ENCODE measurements around the gene SNAP25.

SNAP25 gene

DNA sequence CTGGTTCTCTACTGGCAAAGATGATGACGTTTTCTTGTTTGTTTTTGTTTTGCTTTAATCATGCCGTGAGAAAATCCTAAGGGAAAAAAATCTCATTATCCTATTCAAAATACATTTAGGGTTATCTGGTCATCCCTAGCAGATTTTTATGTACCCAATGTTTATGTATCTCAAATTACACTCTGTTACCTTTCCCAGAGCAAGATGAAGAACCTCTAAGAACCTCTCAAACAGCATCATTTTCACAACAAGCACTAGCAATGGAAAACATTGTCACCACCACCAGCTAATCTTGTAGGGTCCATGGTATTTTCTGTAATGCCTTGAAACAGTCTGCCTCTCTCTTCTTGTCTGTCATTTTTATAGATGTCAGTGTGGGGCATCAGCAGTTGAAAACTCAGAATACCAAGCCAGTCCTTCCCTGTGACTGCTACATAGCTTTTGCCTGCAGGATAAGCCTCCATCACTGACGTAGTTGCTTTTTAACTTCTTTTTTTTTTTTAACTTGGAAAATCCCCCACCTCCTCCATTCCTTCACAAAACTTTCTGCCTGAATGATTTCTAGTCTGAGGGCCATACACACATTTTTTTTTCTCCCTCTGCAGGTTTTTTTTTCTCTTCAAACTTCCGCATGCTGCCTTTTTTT is 2.4 kb upstream of the SNAP25 start:
- no peak for DNase-seq (ENCODE audit: low read depth in 2 of 2)

- no peak for DNase-seq (ENCODE audit: low read depth in 2 of 2)
These were observed 764 bp upstream of the SNAP25 start for GRCh38 chr20:10217721-10218410.

DNA sequence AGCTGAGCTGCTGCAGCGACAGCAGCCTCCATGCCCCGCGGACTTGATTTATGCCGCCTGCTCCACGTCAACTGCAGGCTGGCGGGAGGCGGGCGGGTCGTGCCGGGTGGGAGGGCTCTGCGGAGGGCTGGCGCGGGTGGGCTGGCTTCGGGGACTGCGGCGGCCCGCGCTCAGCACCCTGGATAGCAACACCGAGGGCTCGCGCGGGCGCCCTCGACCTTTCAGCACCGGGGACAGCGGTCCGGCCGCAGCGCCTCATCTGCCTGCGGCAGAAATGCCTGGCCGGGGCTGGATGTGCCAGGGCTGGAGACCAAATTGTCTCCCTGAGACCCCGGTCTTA is 792 bp downstream of the SNAP25 start:
- peak in 1 of 2 donors; percentile 29 for DNase-seq (ENCODE audit: low read depth in 2 of 2)

- DNase-seq (ENCODE audit: low read depth in 2 of 2): no peak
These were observed 1.5 kb downstream of the SNAP25 start for GRCh38 chr20:10219993-10220750.

DNA sequence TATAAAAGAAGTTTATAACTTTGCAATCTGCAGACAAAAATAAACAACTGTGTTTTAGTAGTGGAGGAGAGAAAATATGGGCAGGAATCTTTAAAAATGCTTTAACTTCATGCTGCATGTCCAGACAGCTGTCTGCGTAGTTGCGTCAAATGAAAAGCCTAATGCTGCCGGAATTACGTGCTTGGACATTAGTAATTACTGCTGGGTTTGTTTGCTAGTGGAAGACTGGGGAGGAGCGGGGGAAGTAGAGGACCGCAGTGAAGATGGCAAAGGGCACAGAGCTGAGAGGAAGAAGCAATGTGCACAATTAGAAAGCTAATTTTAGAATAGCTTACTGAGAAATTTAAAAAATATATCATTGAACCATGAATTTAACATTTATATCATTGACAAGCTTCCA is 2.4 kb downstream of the SNAP25 start:
- DNase-seq (ENCODE audit: low read depth in 2 of 2): no peak

DNA sequence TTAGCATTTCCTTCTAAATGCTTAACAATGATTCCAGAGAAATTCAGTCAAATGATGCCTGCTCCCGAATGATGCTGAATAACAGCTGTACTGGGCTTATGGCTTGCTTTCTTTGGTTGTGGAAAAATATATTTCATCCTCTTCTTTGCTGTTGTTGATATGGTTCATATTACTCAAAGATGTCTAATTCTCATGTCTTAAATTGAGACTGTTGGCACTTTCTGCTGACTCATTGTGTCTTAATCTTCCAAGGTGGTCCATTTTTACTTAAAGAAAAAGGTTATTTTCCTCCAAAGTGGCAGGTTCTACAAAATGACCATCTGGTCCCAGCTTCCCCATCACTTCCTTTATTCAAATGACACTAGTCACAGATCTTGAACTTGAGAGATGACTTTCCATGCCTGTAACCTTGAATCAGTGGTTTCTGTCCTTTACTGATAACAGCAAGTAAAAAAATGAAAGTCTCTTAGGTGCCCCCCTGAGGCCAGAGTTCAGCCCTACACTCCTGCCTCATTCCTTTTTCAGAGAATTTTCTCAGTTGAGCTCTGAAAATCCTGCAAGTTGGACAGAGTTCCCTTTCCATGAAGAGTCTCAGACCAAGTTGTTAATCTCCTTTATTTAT is 6.9 kb downstream of the SNAP25 start:
- no peak for DNase-seq (ENCODE audit: low read depth in 2 of 2)

GRCh38 chr20:10228330-10228729 is 9.7 kb downstream of the SNAP25 start:
- DNase-seq (ENCODE audit: low read depth in 2 of 2): no peak

- DNase-seq (ENCODE audit: low read depth in 2 of 2): no peak
These were observed 12.7 kb downstream of the SNAP25 start for GRCh38 chr20:10231290-10231689.

DNA sequence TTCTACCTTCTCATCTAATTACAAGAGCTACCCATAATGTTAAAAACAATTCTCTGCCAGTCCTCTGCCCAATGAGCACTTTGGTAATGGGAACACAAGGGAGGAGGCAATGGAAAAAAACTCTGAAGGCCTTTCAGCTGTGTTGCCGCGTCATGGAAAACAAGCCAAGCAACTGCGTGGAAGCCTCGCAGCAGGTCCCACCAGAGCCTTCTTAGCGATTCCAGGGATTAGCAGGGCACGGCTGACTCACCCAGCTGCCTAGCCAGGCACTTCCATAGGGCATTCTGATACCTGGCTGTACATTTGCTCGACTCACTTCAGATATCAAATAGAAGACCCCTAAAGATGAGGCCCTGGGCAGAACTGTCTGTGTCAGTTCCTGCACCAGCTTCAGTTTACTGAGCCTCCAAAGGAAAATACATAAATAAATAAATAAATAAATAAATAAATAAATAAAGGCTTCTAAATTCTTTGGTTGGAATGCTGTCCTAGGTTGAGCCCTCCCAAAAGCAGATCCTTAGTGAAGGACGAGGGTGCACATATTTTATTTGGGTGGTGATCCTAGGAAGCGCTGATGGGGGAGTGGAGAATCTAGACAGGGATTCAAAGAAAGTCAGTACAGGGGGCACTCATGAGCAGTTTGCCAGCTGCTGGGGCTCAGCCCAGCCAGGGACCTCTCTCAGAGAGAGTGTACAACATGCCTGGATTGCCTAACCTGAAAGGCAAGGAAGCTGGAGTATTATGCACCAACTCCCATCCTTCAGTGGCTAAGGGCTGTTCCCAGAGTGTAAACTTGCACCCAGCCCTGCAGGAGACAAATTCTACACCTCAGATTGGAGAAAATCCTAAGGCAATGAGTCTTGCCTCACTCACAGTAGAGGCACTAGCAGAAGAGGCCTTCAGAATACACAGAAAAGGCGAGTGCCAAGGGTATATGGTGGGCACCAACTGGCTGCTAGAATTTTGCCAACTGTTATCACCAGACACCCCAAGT is 18.2 kb downstream of the SNAP25 start:
- DNase-seq (ENCODE audit: low read depth in 2 of 2): no peak

- DNase-seq (ENCODE audit: low read depth in 2 of 2): no peak
These were observed 21.3 kb downstream of the SNAP25 start for GRCh38 chr20:10239954-10240353.

- no peak for DNase-seq (ENCODE audit: low read depth in 2 of 2)
These were observed 22.0 kb downstream of the SNAP25 start for GRCh38 chr20:10240655-10241054.

DNA sequence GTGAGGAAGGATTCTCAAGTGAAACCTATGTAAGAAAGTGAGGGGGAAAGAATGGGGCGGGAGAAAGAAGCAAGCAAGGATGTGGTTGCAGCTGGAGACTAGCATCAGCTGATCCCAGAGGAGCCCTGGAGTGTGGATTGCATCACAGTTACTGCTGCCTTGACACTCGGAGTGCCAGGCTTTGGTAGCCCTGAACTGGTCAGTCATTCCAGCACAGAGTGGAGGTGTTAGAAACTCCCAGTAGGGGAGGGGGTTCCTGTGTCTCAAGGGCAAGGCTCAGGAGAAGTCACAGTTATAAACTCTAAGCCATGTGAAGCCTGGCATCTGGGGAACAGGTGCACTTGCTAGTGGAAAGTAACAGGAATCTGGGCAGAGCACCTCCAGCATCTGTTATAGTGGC is 23.5 kb downstream of the SNAP25 start:
- no peak for DNase-seq (ENCODE audit: low read depth in 2 of 2)

- no peak for DNase-seq (ENCODE audit: low read depth in 2 of 2)
These were observed 28.8 kb downstream of the SNAP25 start for GRCh38 chr20:10247440-10247839.

GRCh38 chr20:10249048-10249770 is 30.6 kb downstream of the SNAP25 start:
- no peak for DNase-seq (ENCODE audit: low read depth in 2 of 2)

DNA sequence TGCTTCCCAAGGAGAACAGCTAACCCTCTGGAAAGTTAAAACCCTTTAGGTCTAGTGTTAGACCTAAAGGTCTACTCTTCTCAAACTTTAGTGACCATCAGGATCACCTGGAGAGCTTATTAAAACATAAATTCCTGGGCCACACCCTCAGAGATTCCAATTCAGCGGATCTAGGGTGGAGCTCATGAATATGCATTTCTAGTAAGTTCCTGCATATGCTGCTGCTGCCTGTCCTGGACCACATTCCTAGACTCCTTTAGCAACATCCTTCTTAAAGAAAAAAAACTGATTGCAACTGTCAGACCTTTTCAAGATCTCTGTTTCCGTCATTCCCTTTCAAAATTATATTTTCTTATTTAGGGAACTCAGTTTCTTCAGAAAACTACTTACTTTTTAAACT is 31.2 kb downstream of the SNAP25 start:
- no peak for DNase-seq (ENCODE audit: low read depth in 2 of 2)

GRCh38 chr20:10250902-10251301 is 32.3 kb downstream of the SNAP25 start:
- no peak for DNase-seq (ENCODE audit: low read depth in 2 of 2)

- DNase-seq (ENCODE audit: low read depth in 2 of 2): no peak
These were observed 35.1 kb downstream of the SNAP25 start for GRCh38 chr20:10253780-10254179.

DNA sequence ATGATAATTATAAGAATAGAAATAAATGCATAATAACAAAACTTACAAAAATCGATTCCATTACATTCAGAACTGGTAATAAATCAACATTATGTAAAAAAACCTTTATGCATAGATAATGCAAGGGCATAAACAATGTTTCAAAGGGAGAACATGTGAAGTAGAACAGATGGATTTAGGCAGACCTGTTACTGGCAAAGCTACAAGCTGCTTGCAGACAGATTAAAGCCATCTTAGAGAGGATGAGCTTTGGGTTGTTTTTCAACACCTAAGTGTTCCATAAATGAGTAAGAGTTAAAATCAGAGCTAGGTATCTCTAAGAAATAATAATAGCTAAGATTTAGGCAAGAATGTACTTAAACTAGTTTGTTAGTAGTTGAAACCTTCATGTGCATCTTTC is 37.2 kb downstream of the SNAP25 start:
- no peak for DNase-seq (ENCODE audit: low read depth in 2 of 2)

DNA sequence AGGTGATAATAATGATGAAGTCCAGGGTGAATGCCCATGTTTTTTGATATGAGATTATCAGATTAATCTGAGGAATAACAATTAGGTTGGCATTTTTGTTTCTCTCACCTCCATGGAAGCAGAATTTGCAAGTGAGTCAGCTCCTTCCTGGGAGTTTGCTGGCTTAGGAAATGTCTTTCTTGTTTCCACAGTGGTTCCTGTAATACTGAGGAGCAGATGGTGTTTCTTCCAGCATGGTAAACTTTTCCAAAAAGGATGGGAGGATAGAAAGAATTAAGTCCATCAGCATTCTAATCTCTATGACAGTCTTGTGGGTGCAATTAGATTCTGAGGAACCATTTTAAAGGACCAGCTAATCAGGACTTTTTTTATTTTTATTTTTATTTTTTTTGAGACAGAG is 40.5 kb downstream of the SNAP25 start:
- no peak for DNase-seq (ENCODE audit: low read depth in 2 of 2)

DNA sequence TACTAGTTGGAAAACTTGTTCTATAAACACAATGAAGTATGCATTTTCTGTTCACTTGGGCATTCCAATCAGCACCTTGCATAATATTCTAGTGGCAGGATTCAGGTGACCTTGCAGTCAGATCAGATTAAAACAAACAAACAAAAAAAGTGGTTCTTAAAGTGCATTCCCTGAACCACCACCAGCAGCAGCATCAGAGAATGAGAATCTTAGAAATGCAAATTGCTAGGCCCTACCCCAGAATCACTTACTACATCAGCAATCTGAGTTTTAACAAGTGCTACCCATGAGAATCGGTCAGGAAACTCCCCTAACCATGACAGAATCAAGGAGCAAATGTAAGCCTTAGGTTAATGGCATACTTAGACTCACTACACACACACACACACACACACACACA is 41.7 kb downstream of the SNAP25 start:
- DNase-seq (ENCODE audit: low read depth in 2 of 2): no peak

GRCh38 chr20:10261702-10262101 is 43.1 kb downstream of the SNAP25 start:
- DNase-seq (ENCODE audit: low read depth in 2 of 2): no peak
